Adipocyte (in vitro differentiated cells): ENCODE measurements around the gene POLE3.
A peak's percentile ranks its signal among the peaks of the same experiment; 100 is the strongest.
"Not testable (repeated sequence)": the region's sequence is repeated elsewhere in the genome, so short reads cannot be mapped to it uniquely, and the experiment has no call there.

Experiments used
- DNase-seq: peaks from one replicate; pipeline ENCODE4 v3.0.0-alpha.2; 2015; ENCODE audit warnings: low read depth
- H3K27me3 ChIP-seq: replicated peaks from 2 replicates; pipeline ENCODE4 v1.7.0; 2013; ENCODE audit warnings: mild to moderate bottlenecking, low read length, moderate library complexity; ENCODE audit not compliant: control insufficient read depth, insufficient read depth
- H3K36me3 ChIP-seq: 2 replicates; pipeline ENCODE4 v1.7.0; 2013; ENCODE audit warnings: low read length, mild to moderate bottlenecking, moderate library complexity; ENCODE audit not compliant: control insufficient read depth, insufficient read depth, severe bottlenecking
- H3K4me1 ChIP-seq: 2 replicates; pipeline ENCODE4 v1.7.0; 2013; ENCODE audit warnings: mild to moderate bottlenecking, low read length, moderate library complexity; ENCODE audit not compliant: control insufficient read depth, insufficient read depth
- H3K4me3 ChIP-seq: 2 replicates; pipeline ENCODE4 v1.7.0; 2013; ENCODE audit warnings: mild to moderate bottlenecking, low read length, moderate library complexity
- H3K9ac ChIP-seq: 2 replicates; pipeline ENCODE4 v1.7.0; 2013; ENCODE audit warnings: mild to moderate bottlenecking, low read length, moderate library complexity
- H3K9me3 ChIP-seq: 2 replicates; pipeline ENCODE4 v1.7.0; 2013; ENCODE audit warnings: mild to moderate bottlenecking, low read length, moderate library complexity; ENCODE audit not compliant: control insufficient read depth

POLE3 gene

DNA sequence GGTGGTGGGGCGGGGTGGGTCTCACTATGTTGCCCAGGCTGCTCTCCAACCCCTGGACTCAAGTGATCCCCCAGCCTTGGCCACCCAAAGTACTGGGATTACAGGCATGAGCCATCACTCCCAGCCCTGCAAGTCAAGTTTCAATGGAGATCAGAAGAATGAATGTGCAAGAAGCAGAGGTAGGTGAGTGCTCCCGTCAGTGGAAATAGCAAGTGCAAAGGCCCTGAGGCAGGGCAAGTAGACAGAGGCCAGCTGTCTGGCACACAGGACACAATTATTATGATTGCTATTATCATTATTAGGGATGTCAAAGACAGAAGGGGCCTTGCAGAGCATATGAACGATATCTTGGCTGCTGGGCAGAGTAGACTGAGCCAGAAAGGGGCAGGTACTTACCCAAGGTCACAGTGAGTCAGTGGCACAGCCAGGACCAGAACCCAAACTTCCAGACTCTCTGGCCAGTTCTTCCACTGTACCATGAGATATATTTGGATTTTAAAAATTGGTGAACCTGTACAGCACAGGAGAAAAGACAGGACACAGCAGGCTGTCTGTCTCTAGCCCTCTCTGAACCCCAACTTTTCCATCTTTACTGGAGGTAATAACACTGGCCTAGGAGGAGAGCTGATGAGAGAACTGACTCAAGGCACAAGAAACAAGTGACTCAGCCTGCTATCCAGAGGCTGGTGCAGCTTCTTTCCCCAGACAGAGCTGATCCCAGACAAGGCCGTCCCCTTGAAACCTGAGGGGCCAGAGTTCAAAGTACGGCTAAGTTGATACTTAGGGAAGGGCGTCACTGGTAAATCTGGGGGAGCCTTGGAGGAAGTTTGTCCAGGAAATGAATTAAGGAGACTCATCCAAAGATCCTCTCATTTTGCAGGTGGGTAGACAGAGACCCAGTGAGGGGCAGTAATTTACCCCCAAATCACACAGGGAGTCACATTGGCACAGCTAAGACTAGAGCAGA, 35.1 kb downstream of the POLE3 start:
- Histone ChIP-seq H3K9me3 (no peaks in the 10 kb centered on the region), H3K9ac (no peak overlapping the region), H3K27me3 (no peaks in the 10 kb centered on the region), H3K4me3 (peak overlapping the region; percentile 89), H3K36me3 (peaks cover 13% of the 10 kb centered on the region), H3K4me1 (peaks cover 5% of the 10 kb centered on the region)
- no peak for DNase-seq

DNA sequence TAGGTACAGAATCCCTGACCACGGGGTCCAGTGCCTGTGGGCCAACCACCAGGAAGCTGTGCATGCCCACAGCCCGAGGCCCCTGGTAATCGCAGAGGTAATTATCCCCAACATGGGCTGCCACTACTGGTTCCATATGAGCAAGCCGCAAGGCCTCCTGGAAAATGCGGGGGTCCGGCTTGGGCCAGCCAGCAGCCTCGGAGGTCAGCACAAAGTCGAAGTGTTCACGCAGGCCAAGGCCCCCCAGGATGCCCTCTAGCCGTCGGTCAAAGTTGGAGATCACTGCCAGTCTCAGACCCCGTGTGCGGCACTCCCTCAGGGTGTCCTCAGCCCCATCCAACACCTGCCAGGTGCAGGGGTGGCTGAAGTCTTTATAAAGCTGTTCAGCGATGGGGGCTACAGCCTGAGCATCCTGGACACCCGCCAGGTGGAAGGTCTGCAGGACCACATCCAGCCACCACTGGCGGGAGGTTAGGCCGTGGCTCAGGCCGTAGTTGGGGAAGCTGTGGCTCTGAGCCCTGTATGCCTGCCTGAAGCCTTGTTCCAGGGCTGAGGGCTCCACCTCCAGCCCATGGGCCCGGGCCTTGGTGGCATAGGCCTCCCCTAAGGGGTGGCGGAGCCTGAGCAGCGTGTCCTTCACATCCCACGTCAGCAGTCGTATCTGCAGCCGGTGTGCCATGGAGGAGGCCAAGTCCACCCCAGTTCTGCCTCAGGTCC, 36.6 kb downstream of the POLE3 start:
- no peak for DNase-seq
- Histone ChIP-seq H3K4me3 (no peak overlapping the region), H3K36me3 (peaks cover 13% of the 10 kb centered on the region), H3K9ac (no peak overlapping the region), H3K4me1 (peaks cover 5% of the 10 kb centered on the region), H3K9me3 (no peaks in the 10 kb centered on the region), H3K27me3 (no peaks in the 10 kb centered on the region)

DNA sequence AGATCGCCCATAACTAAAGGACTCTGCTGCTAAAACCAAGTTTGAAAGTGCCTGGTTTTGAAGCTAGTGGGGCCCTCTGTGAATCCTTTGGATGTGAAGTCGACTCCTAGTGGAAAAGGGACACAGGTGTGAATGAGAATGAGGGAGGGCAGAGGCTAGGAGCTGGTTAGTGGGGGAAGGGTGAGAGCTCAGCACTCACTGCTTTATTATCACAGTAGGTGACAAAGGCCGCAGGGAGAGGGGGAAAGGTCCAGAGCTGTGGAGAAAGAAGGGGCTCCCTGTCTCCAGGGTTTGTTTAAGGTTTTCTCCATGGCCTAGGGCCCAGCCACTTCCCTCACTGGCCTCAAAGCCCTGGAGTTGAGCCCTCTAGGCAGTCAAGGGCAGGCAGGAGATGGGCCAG, 37.2 kb downstream of the POLE3 start:
- H3K27me3 ChIP-seq: no peaks in the 10 kb centered on the region
- peaks cover 5% of the 10 kb centered on the region for H3K4me1 ChIP-seq
- H3K4me3 ChIP-seq: no peak overlapping the region
- H3K9me3 ChIP-seq: no peaks in the 10 kb centered on the region
- no peak overlapping the region for H3K9ac ChIP-seq
- DNase-seq: no peak
- H3K36me3 ChIP-seq: peaks cover 13% of the 10 kb centered on the region

DNA sequence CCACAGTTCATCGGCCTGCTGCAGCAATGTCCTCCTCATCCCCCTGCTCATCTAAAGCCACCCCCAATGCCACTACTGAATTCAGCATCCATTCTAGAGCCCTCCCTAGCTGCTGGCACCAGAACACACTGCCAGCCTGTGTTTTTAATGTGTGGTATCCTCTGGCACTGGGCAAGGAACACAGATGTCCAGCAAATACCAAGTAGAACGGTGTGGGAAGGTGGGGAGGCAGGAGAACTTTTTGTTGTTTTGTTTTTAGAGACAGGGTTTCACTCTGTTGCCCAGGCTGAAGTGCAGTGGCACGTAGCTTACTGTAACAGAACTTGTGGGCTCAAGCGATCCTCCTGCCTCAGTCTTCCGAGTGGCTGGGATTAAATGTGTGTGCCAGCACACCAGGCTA, 38.4 kb downstream of the POLE3 start:
- Histone ChIP-seq H3K4me1 (peaks cover 5% of the 10 kb centered on the region), H3K9ac (no peak overlapping the region), H3K27me3 (no peaks in the 10 kb centered on the region), H3K36me3 (peaks cover 13% of the 10 kb centered on the region), H3K4me3 (no peak overlapping the region), H3K9me3 (no peaks in the 10 kb centered on the region)
- no peak for DNase-seq

DNA sequence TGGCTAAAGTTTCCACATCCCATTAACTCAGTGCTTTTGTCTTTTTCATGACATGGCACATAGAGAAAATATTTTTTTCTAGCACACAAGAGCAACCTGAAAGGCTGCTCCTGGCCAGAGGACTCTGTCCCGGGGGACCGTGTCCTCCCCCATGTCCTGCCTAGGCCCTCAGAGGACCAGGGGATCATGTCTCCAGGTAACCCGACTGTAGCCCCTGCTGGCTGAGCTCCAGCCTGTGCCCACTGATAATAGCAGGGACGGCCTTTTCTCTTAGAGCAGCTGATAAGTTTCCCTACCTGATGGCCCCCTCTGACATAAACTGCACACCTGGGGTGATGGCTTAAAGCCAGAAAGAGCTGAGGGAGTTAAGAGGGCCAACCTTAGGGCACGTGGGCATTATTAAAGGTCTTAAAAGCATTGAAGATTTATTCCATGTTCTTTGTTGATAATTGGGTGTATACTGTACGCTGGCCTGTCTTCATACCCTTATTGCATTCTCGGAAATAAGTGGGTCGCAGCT, 39.6 kb downstream of the POLE3 start:
- no peak overlapping the region for H3K9ac ChIP-seq
- H3K27me3 ChIP-seq: no peaks in the 10 kb centered on the region
- H3K4me3 ChIP-seq: no peak overlapping the region
- H3K9me3 ChIP-seq: no peaks in the 10 kb centered on the region
- DNase-seq: no peak
- H3K36me3 ChIP-seq: peaks cover 13% of the 10 kb centered on the region
- H3K4me1 ChIP-seq: peaks cover 11% of the 10 kb centered on the region

DNA sequence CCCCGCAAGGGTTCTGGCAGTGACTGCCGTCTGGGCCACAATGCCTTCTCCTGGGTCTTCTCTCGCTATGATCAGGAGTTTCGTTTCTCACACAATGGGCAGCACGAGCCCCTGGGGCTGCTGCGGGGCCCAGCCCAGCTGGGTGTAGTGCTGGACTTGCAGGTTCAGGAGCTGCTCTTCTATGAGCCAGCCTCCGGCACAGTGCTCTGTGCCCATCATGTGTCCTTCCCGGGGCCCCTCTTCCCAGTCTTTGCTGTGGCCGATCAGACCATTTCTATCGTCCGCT, 40.7 kb downstream of the POLE3 start:
- H3K27me3 ChIP-seq: no peaks in the 10 kb centered on the region
- DNase-seq: no peak

DNA sequence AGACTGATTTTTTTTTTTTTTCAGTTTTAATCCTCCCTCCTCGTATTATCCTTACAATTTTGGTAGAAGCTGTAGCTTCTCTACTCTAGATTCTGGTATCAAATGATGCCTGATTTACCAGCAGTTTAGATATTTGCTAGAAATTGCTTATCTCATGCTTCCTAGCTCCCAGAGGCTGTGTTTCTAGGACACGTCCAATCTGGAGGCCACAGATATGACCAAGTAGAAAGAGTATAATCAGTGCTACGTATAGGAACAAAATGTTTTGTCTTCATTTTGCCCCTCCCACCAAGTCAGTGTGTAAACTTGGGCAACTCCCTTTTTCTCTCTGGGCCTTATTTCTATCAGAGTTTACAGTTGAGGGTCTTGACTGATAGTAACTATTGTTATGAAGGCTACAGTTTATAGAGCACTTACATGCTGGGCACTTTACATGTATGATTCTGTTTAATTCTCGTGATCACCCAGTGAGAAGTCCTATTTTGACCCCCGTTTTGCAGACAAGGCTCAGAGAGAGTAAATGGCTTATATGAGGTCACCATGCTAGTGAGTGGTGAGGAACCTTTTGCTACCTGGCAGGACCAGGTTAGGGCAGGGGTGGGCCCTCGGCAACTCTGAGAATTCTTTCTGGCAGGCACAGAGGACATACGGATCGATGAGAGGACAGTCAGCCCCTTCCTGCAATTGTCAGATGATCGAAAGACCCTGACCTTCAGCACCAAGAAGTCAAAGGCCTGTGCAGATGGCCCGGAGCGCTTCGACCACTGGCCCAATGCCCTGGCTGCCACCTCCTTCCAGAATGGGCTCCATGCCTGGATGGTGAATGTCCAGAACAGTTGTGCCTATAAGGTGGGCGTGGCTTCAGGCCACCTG, 41.3 kb downstream of the POLE3 start:
- no peaks in the 10 kb centered on the region for H3K27me3 ChIP-seq
- H3K4me1 ChIP-seq: peaks cover 12% of the 10 kb centered on the region
- H3K9me3 ChIP-seq: no peaks in the 10 kb centered on the region
- H3K4me3 ChIP-seq: no peak overlapping the region
- no peak for DNase-seq
- peaks cover 12% of the 10 kb centered on the region for H3K36me3 ChIP-seq
- no peak overlapping the region for H3K9ac ChIP-seq

More for the DNA sequence above, 40.7 kb downstream of the POLE3 start:
- Histone ChIP-seq H3K4me3 (no peak overlapping the region), H3K36me3 (peaks cover 13% of the 10 kb centered on the region), H3K9ac (no peak overlapping the region), H3K9me3 (no peaks in the 10 kb centered on the region), H3K4me1 (peaks cover 12% of the 10 kb centered on the region)

DNA sequence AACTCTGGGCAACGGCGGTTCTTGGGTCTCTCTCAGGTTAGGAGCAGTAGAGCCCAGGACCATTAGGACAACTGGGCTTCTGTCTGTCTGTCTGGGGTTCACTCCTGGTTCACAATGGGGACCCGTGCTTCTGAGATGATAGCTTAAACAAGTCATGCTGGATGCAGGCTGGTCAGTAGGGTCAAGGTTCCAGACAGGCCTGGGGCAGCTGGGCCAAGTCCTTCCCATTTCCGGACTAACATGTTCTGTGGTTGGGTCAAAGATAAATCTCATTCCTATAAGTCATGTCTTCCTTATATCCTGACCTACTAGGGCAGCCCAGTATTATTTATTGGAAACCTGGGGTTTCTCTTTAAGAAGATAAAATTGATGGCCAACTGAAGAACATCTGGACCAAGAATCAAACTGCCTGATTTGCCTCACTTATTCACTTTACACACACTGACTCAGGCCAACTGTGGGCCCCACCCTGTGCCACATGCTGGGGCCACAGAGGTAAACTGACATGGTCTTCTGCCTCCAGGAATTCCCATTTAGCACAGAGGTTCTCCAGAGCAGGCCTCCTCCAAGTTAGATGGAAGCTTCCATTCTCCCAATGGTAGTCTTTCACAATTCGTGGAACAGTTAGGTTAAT, 42.0 kb downstream of the POLE3 start:
- no peak overlapping the region for H3K9ac ChIP-seq
- peaks cover 12% of the 10 kb centered on the region for H3K4me1 ChIP-seq
- H3K4me3 ChIP-seq: no peak overlapping the region
- DNase-seq: no peak
- peaks cover 4% of the 10 kb centered on the region for H3K36me3 ChIP-seq
- H3K27me3 ChIP-seq: no peaks in the 10 kb centered on the region
- no peaks in the 10 kb centered on the region for H3K9me3 ChIP-seq

DNA sequence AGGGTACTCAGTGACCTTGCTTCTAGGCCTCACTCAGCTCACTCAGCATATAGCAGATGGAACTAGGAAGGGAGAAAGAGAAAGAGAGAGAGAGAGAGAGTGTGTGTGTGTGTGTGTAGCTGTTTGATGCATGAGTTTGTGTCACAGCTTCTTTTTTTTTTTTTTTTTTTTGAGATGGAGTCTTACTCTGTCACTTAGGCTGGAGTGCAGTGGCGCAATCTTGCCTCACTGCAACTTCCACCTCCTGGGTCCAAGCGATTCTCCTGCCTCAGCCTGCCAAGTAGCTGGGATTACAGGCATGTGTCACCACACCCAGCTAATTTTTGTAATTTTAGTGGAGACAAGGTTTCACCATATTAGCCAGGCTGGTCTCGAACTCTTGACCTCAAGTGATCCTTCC, 44.8 kb downstream of the POLE3 start:
- not testable (repeated sequence) for DNase-seq, H3K9ac ChIP-seq, H3K36me3 ChIP-seq, H3K27me3 ChIP-seq, H3K9me3 ChIP-seq, H3K4me3 ChIP-seq
- H3K4me1 ChIP-seq: peaks cover 21% of the 10 kb centered on the region

DNA sequence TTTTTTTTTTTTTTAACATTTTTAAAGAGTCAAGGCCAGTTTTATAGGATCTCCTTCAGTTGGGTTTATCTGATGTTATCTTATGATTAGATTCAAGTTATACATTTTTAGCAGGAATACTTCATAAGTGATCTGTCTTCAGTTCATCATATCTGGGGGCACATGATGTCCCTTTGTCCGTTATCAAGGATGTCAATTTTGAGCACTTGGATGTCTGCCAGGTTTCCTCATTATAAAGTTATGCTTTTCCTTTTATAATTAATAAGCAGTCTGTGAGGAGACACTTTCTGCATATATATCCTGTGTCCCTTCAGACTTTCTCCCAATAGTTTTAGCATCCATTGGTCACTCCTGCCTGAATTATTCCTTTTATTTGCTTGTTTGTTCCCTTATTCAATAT, 45.5 kb downstream of the POLE3 start:
- no peak for DNase-seq
- Histone ChIP-seq H3K27me3 (no peaks in the 10 kb centered on the region), H3K36me3 (no peaks in the 10 kb centered on the region), H3K9ac (no peak overlapping the region), H3K4me3 (no peak overlapping the region), H3K9me3 (no peaks in the 10 kb centered on the region), H3K4me1 (peaks cover 21% of the 10 kb centered on the region)
